H9 (cell line): ENCODE measurements around the gene GOLGA1. TPM values are rescaled to one million over a fixed set of nuclear protein-coding genes. Genes with fewer than 3 reads are reported as not detected.

Experiments used
- DNase-seq: peaks from one replicate; pipeline ENCODE4 v3.0.0-alpha.2; 2017
- H2AFZ ChIP-seq: one replicate; pipeline ENCODE4 v1.6.1; 2013; ENCODE audit warnings: mild to moderate bottlenecking, low read length, control low read depth, moderate library complexity
- H2AK5ac ChIP-seq: 2 replicates; pipeline ENCODE4 v1.6.1; 2013; ENCODE audit warnings: low read length, control low read depth, mixed read lengths; ENCODE audit not compliant: insufficient read length
- H2BK120ac ChIP-seq: one replicate; pipeline ENCODE4 v1.6.1; 2013; ENCODE audit warnings: low read depth, mild to moderate bottlenecking, low read length, control low read depth, inconsistent platforms; ENCODE audit not compliant: poor library complexity, severe bottlenecking
- H2BK12ac ChIP-seq: 2 replicates; pipeline ENCODE4 v1.6.1; 2013; ENCODE audit warnings: low read length, control low read depth, mixed read lengths, low read depth; ENCODE audit not compliant: insufficient read length
- H2BK15ac ChIP-seq: 2 replicates; pipeline ENCODE4 v1.6.1; 2013; ENCODE audit warnings: low read depth, low read length, control low read depth
- H2BK20ac ChIP-seq: one replicate; pipeline ENCODE4 v1.6.1; 2013; ENCODE audit warnings: low read depth, mild to moderate bottlenecking, low read length, control low read depth, inconsistent platforms; ENCODE audit not compliant: poor library complexity, severe bottlenecking
- H2BK5ac ChIP-seq: 2 replicates; pipeline ENCODE4 v1.6.1; 2013; ENCODE audit warnings: low read length, control low read depth, mixed read lengths; ENCODE audit not compliant: insufficient read length
- H3K14ac ChIP-seq: 2 replicates; pipeline ENCODE4 v1.6.1; 2013; ENCODE audit warnings: low read length, control low read depth; ENCODE audit not compliant: insufficient read depth
- H3K18ac ChIP-seq: 2 replicates; pipeline ENCODE4 v1.6.1; 2013; ENCODE audit warnings: low read depth, mild to moderate bottlenecking, mixed read lengths, low read length, control low read depth; ENCODE audit not compliant: insufficient read length
- H3K23ac ChIP-seq: 2 replicates; pipeline ENCODE4 v1.6.1; 2013; ENCODE audit warnings: low read length, control low read depth, mixed read lengths, low read depth; ENCODE audit not compliant: insufficient read length
- H3K23me2 ChIP-seq: 2 replicates; pipeline ENCODE4 v1.6.1; 2013; ENCODE audit warnings: low read depth, mild to moderate bottlenecking, mixed read lengths, low read length, control low read depth; ENCODE audit not compliant: insufficient read length, poor library complexity, severe bottlenecking
- H3K27ac ChIP-seq: 2 replicates; pipeline ENCODE4 v1.5.1; 2013; ENCODE audit warnings: low read length, control low read depth, mixed read lengths, low read depth; ENCODE audit not compliant: insufficient read length
- H3K27me3 ChIP-seq: 2 replicates; pipeline ENCODE4 v1.6.1; 2013; ENCODE audit warnings: low read length, control low read depth, inconsistent platforms; ENCODE audit not compliant: insufficient read depth
- H3K4ac ChIP-seq: 2 replicates; pipeline ENCODE4 v1.6.1; 2013; ENCODE audit warnings: low read depth, mild to moderate bottlenecking, control low read depth, inconsistent platforms, low read length, moderate library complexity
- H3K4me1 ChIP-seq: 2 replicates; pipeline ENCODE4 v1.6.1; 2013; ENCODE audit warnings: low read length, control low read depth, inconsistent platforms; ENCODE audit not compliant: insufficient read depth
- H3K4me2 ChIP-seq: 2 replicates; pipeline ENCODE4 v1.6.1; 2013; ENCODE audit warnings: low read length, control low read depth, mixed read lengths; ENCODE audit not compliant: insufficient read length, insufficient read depth
- H3K56ac ChIP-seq: 2 replicates; pipeline ENCODE4 v1.6.1; 2013; ENCODE audit warnings: low read depth, mild to moderate bottlenecking, mixed read lengths, low read length, control low read depth; ENCODE audit not compliant: insufficient read length
- H3K79me1 ChIP-seq: 2 replicates; pipeline ENCODE4 v1.6.1; 2013; ENCODE audit warnings: low read depth, mild to moderate bottlenecking, moderate library complexity, low read length, control low read depth, inconsistent platforms; ENCODE audit not compliant: insufficient read depth, poor library complexity, severe bottlenecking
- H3K79me2 ChIP-seq: 2 replicates; pipeline ENCODE4 v1.6.1; 2013; ENCODE audit warnings: low read length, control low read depth, inconsistent platforms; ENCODE audit not compliant: insufficient read depth
- H3K9ac ChIP-seq: 2 replicates; pipeline ENCODE4 v1.6.1; 2013; ENCODE audit warnings: low read length, control low read depth, mixed read lengths; ENCODE audit not compliant: insufficient read length; ENCODE audit errors: extremely low read depth
- H3K9me3 ChIP-seq: one replicate; pipeline ENCODE4 v1.6.1; 2013; ENCODE audit warnings: low read depth, low read length, inconsistent platforms; ENCODE audit not compliant: control insufficient read depth
- H3T11ph ChIP-seq: one replicate; pipeline ENCODE4 v1.6.1; 2013; ENCODE audit warnings: mild to moderate bottlenecking, low read length, control low read depth, inconsistent platforms
- H4K20me1 ChIP-seq: one replicate; pipeline ENCODE4 v1.6.1; 2013; ENCODE audit not compliant: control insufficient read depth, insufficient read length, insufficient read depth
- H4K5ac ChIP-seq: 2 replicates; pipeline ENCODE4 v1.6.1; 2013; ENCODE audit warnings: low read depth, mild to moderate bottlenecking, mixed read lengths, low read length, control low read depth; ENCODE audit not compliant: insufficient read length
- H4K8ac ChIP-seq: replicated peaks from 2 replicates; pipeline ENCODE4 v1.6.1; 2013; ENCODE audit warnings: low read length, control low read depth, mixed read lengths, low read depth; ENCODE audit not compliant: insufficient read length
- H4K91ac ChIP-seq: 2 replicates; pipeline ENCODE4 v1.6.1; 2013; ENCODE audit warnings: low read depth, mild to moderate bottlenecking, moderate library complexity, mixed read lengths, low read length, control low read depth; ENCODE audit not compliant: insufficient read length
- H3K27ac Mint-ChIP-seq, 3 experiments: 2 replicates in 2 of 3; 3 replicates in 1 of 3; pipeline ENCODE4 v1.8.0; 2020 to 2021; ENCODE audit warnings: mixed read lengths in 3 of 3, mild to moderate bottlenecking in 1 of 3, moderate library complexity in 1 of 3
- H3K27me3 Mint-ChIP-seq: 2 replicates; pipeline ENCODE4 v1.8.0; 2021; ENCODE audit warnings: low read depth, mild to moderate bottlenecking, moderate library complexity, mixed read lengths
- H3K36me3 Mint-ChIP-seq, 3 experiments: 2 replicates in 2 of 3; 3 replicates in 1 of 3; pipeline ENCODE4 v1.8.0; 2020 to 2021; ENCODE audit warnings: low read depth in 3 of 3, mixed read lengths in 3 of 3; ENCODE audit not compliant: insufficient read depth in 1 of 3
- H3K4me1 Mint-ChIP-seq, 2 experiments: 2 replicates each; pipeline ENCODE4 v1.8.0; 2020; ENCODE audit warnings: mixed read lengths in 2 of 2
- H3K4me3 Mint-ChIP-seq, 2 experiments: 2 replicates in 1 of 2; 3 replicates in 1 of 2; pipeline ENCODE4 v1.8.0; 2020 to 2021; ENCODE audit warnings: mild to moderate bottlenecking in 2 of 2, mixed read lengths in 2 of 2, moderate library complexity in 1 of 2
- H3K9me3 Mint-ChIP-seq, 2 experiments: 2 replicates in 1 of 2; 3 replicates in 1 of 2; pipeline ENCODE4 v1.8.0; 2020; ENCODE audit warnings: mild to moderate bottlenecking in 2 of 2, mixed read lengths in 2 of 2, moderate library complexity in 1 of 2
- WGBS: extraction: QIAGEN DNeasy Blood & Tissue Kit; methylation state at CpG from one replicate; pipeline ENCODE4 v1.1.7; 2013; ENCODE audit warnings: missing lambda C conversion rate, low lambda C conversion rate, mixed read lengths; ENCODE audit not compliant: insufficient read length; ENCODE audit errors: extremely low coverage; 5-methylcytosine and 5-hydroxymethylcytosine counted together
- total RNA-seq: library from RNA; stranded (reverse); gene quantifications from 2 replicates; pipeline ENCODE4 v1.2.1, GENCODE V29; 2021
- TF ChIP-seq, protein P1 (sequence below): fragments of 200-600 bp; sonication (generic); conservative IDR thresholded peaks from 3 replicates; pipeline ENCODE4 v1.8.0; 2021; ENCODE audit warnings: antibody characterized with exemption, mild to moderate bottlenecking

The GOLGA1 gene
- total RNA-seq, 1 experiment from 2014 or later = 7.6 TPM

DNA sequence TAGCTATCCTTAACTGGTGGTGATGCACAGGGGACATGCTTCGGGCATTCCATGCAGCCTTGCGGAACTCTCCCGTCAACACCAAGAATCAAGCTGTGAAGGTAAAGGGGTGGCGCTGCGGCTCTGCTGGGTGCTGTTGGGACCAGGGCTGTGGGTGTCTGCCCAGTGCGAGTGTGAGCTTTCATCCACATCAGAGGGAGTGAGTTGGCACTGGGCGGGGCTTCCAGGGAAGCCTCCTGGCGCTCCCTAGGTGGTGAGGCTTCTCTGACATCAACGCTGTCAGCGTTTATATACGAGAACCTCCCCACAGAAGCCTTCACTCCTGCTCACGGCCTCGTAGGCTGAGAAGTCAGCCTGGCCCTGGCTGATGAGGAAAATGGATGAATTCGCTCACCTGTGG, 67.2 kb downstream of the GOLGA1 start:
- H3K27ac ChIP-seq = no peak overlapping the region
- H3K79me2 ChIP-seq = peaks cover 27% of the 10 kb centered on the region; the same call in 1 of the 2 replicates

More for the DNA sequence above, 67.2 kb downstream of the GOLGA1 start:
- no peak overlapping the region for H2BK20ac ChIP-seq
- H2AFZ ChIP-seq = no peak overlapping the region
- Mint-ChIP-seq H3K36me3 (peaks cover 34 to 73% (median 59%) of the 10 kb centered on the region in 3 experiments), H3K9me3 (no peaks in the 10 kb centered on the region), H3K27ac (peak overlapping the region in 1 of 3 experiments; percentile 49; a peak in 2 of 7 replicates), H3K27me3 (no peaks in the 10 kb centered on the region), H3K4me1 (peaks cover 25 to 27% of the 10 kb centered on the region in 2 experiments), H3K4me3 (no peak overlapping the region)
- H2BK120ac ChIP-seq = no peak overlapping the region
- DNase-seq = no peak
- H3K4ac ChIP-seq = no peak overlapping the region
- peaks cover 6% of the 10 kb centered on the region for H3K4me1 ChIP-seq
- no peak overlapping the region for H3K4me2 ChIP-seq
- H2BK12ac ChIP-seq = no peak overlapping the region
- H3K9me3 ChIP-seq = no peaks in the 10 kb centered on the region
- no peak overlapping the region for H2BK5ac ChIP-seq
- no peak overlapping the region for H4K5ac ChIP-seq
- H3K27me3 ChIP-seq = no peaks in the 10 kb centered on the region
- H2AK5ac ChIP-seq = no peak overlapping the region
- TF ChIP-seq, protein P1, sequence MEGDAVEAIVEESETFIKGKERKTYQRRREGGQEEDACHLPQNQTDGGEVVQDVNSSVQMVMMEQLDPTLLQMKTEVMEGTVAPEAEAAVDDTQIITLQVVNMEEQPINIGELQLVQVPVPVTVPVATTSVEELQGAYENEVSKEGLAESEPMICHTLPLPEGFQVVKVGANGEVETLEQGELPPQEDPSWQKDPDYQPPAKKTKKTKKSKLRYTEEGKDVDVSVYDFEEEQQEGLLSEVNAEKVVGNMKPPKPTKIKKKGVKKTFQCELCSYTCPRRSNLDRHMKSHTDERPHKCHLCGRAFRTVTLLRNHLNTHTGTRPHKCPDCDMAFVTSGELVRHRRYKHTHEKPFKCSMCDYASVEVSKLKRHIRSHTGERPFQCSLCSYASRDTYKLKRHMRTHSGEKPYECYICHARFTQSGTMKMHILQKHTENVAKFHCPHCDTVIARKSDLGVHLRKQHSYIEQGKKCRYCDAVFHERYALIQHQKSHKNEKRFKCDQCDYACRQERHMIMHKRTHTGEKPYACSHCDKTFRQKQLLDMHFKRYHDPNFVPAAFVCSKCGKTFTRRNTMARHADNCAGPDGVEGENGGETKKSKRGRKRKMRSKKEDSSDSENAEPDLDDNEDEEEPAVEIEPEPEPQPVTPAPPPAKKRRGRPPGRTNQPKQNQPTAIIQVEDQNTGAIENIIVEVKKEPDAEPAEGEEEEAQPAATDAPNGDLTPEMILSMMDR = no peak
- H3K23me2 ChIP-seq = peaks cover 8% of the 10 kb centered on the region
- whole genome bisulfite sequencing = no CpG with 5 or more reads among the region's 14 CpGs
- H3K14ac ChIP-seq = no peak overlapping the region
- H3K23ac ChIP-seq = no peak overlapping the region
- no peak overlapping the region for H3K9ac ChIP-seq
- H4K8ac ChIP-seq = no peak overlapping the region
- H3K79me1 ChIP-seq = peaks cover 9% of the 10 kb centered on the region
- H4K91ac ChIP-seq = no peak overlapping the region
- H2BK15ac ChIP-seq = no peak overlapping the region
- no peaks in the 10 kb centered on the region for H4K20me1 ChIP-seq
- H3K18ac ChIP-seq = no peak overlapping the region
- no peak overlapping the region for H3T11ph ChIP-seq
- H3K56ac ChIP-seq = no peak overlapping the region
